ENCODE results near the gene MGAT4B. TPM values are rescaled to one million over a fixed set of nuclear protein-coding genes. Genes with fewer than 3 reads are reported as not detected.

Gene MGAT4B
- total and polyA plus RNA-seq, 2 of the 4 experiments (the other 2 are of a cell fraction) = 73.7 to 155 TPM

DNA sequence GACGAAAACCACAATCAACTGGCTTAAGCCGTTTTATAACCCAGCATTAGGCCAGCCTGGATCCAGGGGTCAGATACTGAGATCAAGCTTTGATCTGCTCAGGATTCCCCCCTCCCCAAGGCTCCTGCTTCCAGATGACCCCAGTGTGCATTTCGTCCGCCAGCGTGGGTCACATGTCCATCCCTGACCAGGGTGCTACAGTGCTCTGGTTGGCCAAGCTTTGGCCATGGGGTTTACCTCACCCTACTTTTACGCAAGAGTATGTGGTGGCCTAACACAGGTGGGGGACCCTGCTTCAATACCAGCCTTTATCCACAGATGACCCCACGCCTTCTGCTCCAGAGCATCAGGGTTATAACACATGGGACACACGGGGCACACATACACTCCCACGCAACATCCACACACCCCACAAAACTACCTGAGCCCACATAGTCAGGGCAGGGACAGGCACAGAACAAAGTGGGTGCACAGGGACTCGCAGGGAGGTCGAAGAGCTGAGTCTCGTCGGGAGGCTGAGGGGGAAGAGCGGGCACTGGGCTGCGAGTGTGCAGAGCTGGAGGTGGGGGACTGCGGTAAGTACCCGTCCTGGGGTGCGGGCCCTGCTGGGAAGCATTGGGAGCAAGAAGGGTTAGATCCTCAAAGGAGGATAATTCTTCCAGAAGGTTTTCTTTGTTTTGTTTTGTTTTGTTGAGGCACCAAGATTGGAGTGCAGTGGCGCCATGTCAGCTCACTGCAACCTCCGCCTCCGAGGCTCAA, 9.0 kb upstream of the MGAT4B start:
- no peak overlapping the region for H3K4me2 ChIP-seq (ENCODE audit: low read depth, low read length)
- H3K23ac ChIP-seq (ENCODE audit: low read depth, low read length) = no peak overlapping the region
- H2AK5ac ChIP-seq (ENCODE audit: low read depth, low read length) = no peak overlapping the region
- no peak overlapping the region for H4K8ac ChIP-seq (ENCODE audit: low read depth in 2 of 2, low read length in 2 of 2)
- no peak overlapping the region for H2BK20ac ChIP-seq (ENCODE audit: low read depth, low read length)
- no TSS peak for BruUV-seq (replicated peaks)
- ChIA-PET POLR2A (ENCODE audit: unreplicated experiment) (no interaction called here), CTCF (no interaction called here)
- dilution Hi-C loops (cut with HindIII; ENCODE audit: low sequenced_read_pairs, unreplicated experiment) (no loop called here), intact Hi-C loops (cut with micrococcal nuclease) (no loop called here), in situ Hi-C loops (cut with MboI; ENCODE audit: low sequenced_read_pairs) (no loop called here)
- no peak overlapping the region for H2AFZ ChIP-seq (replicated peaks; ENCODE audit: low read length, poor library complexity)
- H3K9me1 ChIP-seq (ENCODE audit: insufficient read depth, low read length) = peaks cover 20% of the 10 kb centered on the region
- no peak overlapping the region for H2BK5ac ChIP-seq (ENCODE audit: low read depth, low read length, poor library complexity, severe bottlenecking)
- H3K27ac ChIP-seq (ENCODE audit: insufficient read depth, low read length) = no peak overlapping the region
- no peak overlapping the region for H2BK120ac ChIP-seq (ENCODE audit: low read depth, low read length)
- TF ChIP-seq MAFK (IDR thresholded peaks at IDR 0.05; ENCODE audit: low read depth, low read length) = no peak
- TF ChIP-seq RFX5 (IDR thresholded peaks at IDR 0.05; ENCODE audit: low read depth, low read length) = no peak
- TF ChIP-seq RAD21 (IDR thresholded peaks at IDR 0.05; ENCODE audit: low read length) = no peak
- peaks cover under 1% of the 10 kb centered on the region; the same call in 1 of the 2 replicates for H4K20me1 ChIP-seq (ENCODE audit: insufficient read depth, low read length)
- no peak overlapping the region for H3K18ac ChIP-seq (ENCODE audit: low read depth, low read length)
- no peak overlapping the region for H3K14ac ChIP-seq (replicated peaks; ENCODE audit: low read depth, low read length)
- no peak overlapping the region for H3K4me3 ChIP-seq (ENCODE audit: insufficient read depth, low read depth, low read length)
- H3K56ac ChIP-seq (ENCODE audit: extremely low read depth, insufficient read depth, low read length) = no peak overlapping the region
- H4K5ac ChIP-seq (ENCODE audit: low read depth, low read length) = no peak overlapping the region
- 98% methylated on average over 8 of the region's 21 CpGs; no CpG with 5 or more reads in 1 of the 2 experiments for WGBS, 2 experiments (ENCODE audit: extremely low coverage in 2 of 2, insufficient read length in 1 of 2)
- DNase-seq (no peak), ATAC-seq (ENCODE audit: low read depth) (no peak)
- H2AK9ac ChIP-seq (replicated peaks; ENCODE audit: low read depth, low read length, poor library complexity) = peak overlapping the region; percentile 72
- no peak overlapping the region for H4K91ac ChIP-seq (ENCODE audit: insufficient read depth, low read depth, low read length)
- H3K9me3 ChIP-seq (ENCODE audit: control insufficient read depth, insufficient read depth, low read length) = no peaks in the 10 kb centered on the region; the same call in 1 of the 2 replicates
- no peaks in the 10 kb centered on the region for H3K27me3 ChIP-seq (ENCODE audit: control insufficient read depth, insufficient read depth, low read length)
- no peak overlapping the region for H3K4ac ChIP-seq (ENCODE audit: low read depth, low read length)
- H3K9ac ChIP-seq (ENCODE audit: low read depth, low read length) = no peak overlapping the region
- no peak overlapping the region for H2BK15ac ChIP-seq (ENCODE audit: low read depth, low read length)
- peaks cover 17% of the 10 kb centered on the region for H3K36me3 ChIP-seq (ENCODE audit: control insufficient read depth, insufficient read depth, low read length)
- peaks cover 21% of the 10 kb centered on the region for H3K4me1 ChIP-seq (ENCODE audit: control insufficient read depth, insufficient read depth, low read length)
- H3K79me1 ChIP-seq (ENCODE audit: low read depth in 1 of 2, low read length in 2 of 2) = peaks cover 4 to 25% of the 10 kb centered on the region in 2 experiments

All from IMR-90 (cell line).